GM12864 (cell line): Measurements from ENCODE around the gene JAGN1.

Experiments used
- DNase-seq: peaks from one replicate; pipeline ENCODE4 v3.0.0-alpha.2; 2011; ENCODE audit warnings: low read depth
- H3K4me3 ChIP-seq: 2 replicates; pipeline ENCODE4 v1.5.1; 2011; ENCODE audit warnings: mild to moderate bottlenecking, low read depth, low read length, control low read depth
- CTCF ChIP-seq: IDR thresholded peaks from 2 replicates; pipeline ENCODE4 v1.5.1; 2011; ENCODE audit warnings: low read depth, mild to moderate bottlenecking, moderate library complexity, low read length, control low read depth, inconsistent platforms; ENCODE audit errors: missing control alignments

The JAGN1 gene

GRCh38 chr3:9917820-9918219 lies 27.4 kb downstream of the JAGN1 start:
- no peak for TF ChIP-seq CTCF
- H3K4me3 ChIP-seq, result no peak overlapping the region
- DNase-seq, result no peak

GRCh38 chr3:9918261-9919038 lies 28.0 kb downstream of the JAGN1 start:
- no peak overlapping the region for H3K4me3 ChIP-seq
- TF ChIP-seq CTCF, result no peak
- DNase-seq, result no peak

GRCh38 chr3:9928158-9928557 lies 37.7 kb downstream of the JAGN1 start:
- no peak for DNase-seq
- peak; percentile 18 for TF ChIP-seq CTCF
- no peak overlapping the region for H3K4me3 ChIP-seq

- H3K4me3 ChIP-seq, result no peak overlapping the region
- TF ChIP-seq CTCF, result peak; percentile 28
- no peak for DNase-seq
Measured at GRCh38 chr3:9930804-9931418, 40.5 kb downstream of the JAGN1 start.

- DNase-seq, result no peak
- no peak for TF ChIP-seq CTCF
- peak overlapping the region; percentile 88 for H3K4me3 ChIP-seq
Measured at GRCh38 chr3:9932535-9932842, 42.1 kb downstream of the JAGN1 start.

- peak overlapping the region; percentile 88 for H3K4me3 ChIP-seq
- TF ChIP-seq CTCF, result peak; percentile 85
- no peak for DNase-seq
Measured at GRCh38 chr3:9932843-9933560, 42.6 kb downstream of the JAGN1 start.
